A673 (cell line): ENCODE data around the gene GPN2. TPM values are rescaled to one million over a fixed set of nuclear protein-coding genes. Genes with fewer than 3 reads are reported as not detected.

Experiments used
- BruUV-seq: library from RNA; stranded (reverse); fragments of 400-500 nt; replicated peaks from 2 replicates; lab custom pipeline; 2021; lab: Mats Ljungman, UMichigan
- CTCF ChIA-PET: fragments of 300-600 bp; sonication (Branson Sonifier 250); formaldehyde crosslinking; loops from one replicate; lab custom pipeline; 2022; ENCODE audit warnings: antibody characterized with exemption; lab: Charles Lee
- POLR2A ChIA-PET: fragments of 300-600 bp; sonication (Branson Sonifier 250); formaldehyde crosslinking; loops from one replicate; lab custom pipeline; 2022; ENCODE audit warnings: antibody characterized with exemption; ENCODE audit not compliant: low non-redundant PET; lab: Charles Lee
- DNase-seq: peaks from one replicate; pipeline ENCODE4 v3.0.0-alpha.2; 2015; ENCODE audit warnings: low spot score
- H3K27ac ChIP-seq: fragments of 200-600 bp; sonication (generic); 2 replicates; pipeline ENCODE4 v1.5.1; 2016; ENCODE audit warnings: mixed run types, low read depth, mild to moderate bottlenecking, mixed read lengths, antibody characterized with exemption, low read length; ENCODE audit not compliant: poor library complexity, severe bottlenecking
- H3K27me3 ChIP-seq: fragments of 200-600 bp; sonication (generic); replicated peaks from 2 replicates; pipeline ENCODE4 v1.6.1; 2017; ENCODE audit warnings: mixed run types, low read depth, mild to moderate bottlenecking, mixed read lengths, antibody characterized with exemption, low read length; ENCODE audit not compliant: insufficient read depth, poor library complexity
- H3K36me3 ChIP-seq: fragments of 200-600 bp; sonication (generic); 2 replicates; pipeline ENCODE4 v1.6.1; 2016; ENCODE audit warnings: mixed run types, mild to moderate bottlenecking, mixed read lengths, antibody characterized with exemption, low read length; ENCODE audit not compliant: insufficient read depth, poor library complexity, severe bottlenecking
- H3K4me1 ChIP-seq: fragments of 200-600 bp; sonication (generic); 2 replicates; pipeline ENCODE4 v1.6.1; 2017; ENCODE audit warnings: mixed run types, mild to moderate bottlenecking, mixed read lengths, antibody characterized with exemption, low read length; ENCODE audit not compliant: insufficient read depth, poor library complexity, severe bottlenecking
- H3K4me3 ChIP-seq: fragments of 200-600 bp; sonication (generic); 2 replicates; pipeline ENCODE4 v1.5.1; 2016; ENCODE audit warnings: low read depth, mixed run types, mild to moderate bottlenecking, mixed read lengths, low read length; ENCODE audit not compliant: poor library complexity, severe bottlenecking
- H3K9me3 ChIP-seq: fragments of 200-600 bp; sonication (generic); 2 replicates; pipeline ENCODE4 v1.6.1; 2016; ENCODE audit warnings: mixed run types, low read depth, mild to moderate bottlenecking, mixed read lengths, antibody characterized with exemption, low read length; ENCODE audit not compliant: poor library complexity, severe bottlenecking
- CTCF ChIP-seq: fragments of 300-800, 200-600 bp; sonication (generic); conservative IDR thresholded peaks from 2 replicates; pipeline ENCODE4 v1.5.1; 2017; ENCODE audit warnings: low read depth, mild to moderate bottlenecking, antibody characterized with exemption, low read length, moderate library complexity, mixed read lengths
- EZH2 ChIP-seq: fragments of 200-600 bp; sonication (generic); IDR thresholded peaks from 2 replicates; pipeline ENCODE4 v1.6.1; 2017; ENCODE audit warnings: borderline replicate concordance, low read depth, mild to moderate bottlenecking, mixed read lengths, antibody characterized with exemption, low read length; ENCODE audit not compliant: poor library complexity, severe bottlenecking
- intact Hi-C: fragments of 100-400 bp; cut with micrococcal nuclease; formaldehyde crosslinking; loops from one replicate; pipeline ENCODE4 v1.10.0; 2022; ENCODE audit not compliant: unreplicated experiment
- total RNA-seq: library from RNA; stranded (reverse); gene quantifications from 2 replicates; pipeline ENCODE4 v1.2.3, GENCODE V29; 2021

The GPN2 gene
- total RNA-seq, 1 experiment from 2014 or later, result 41.4 TPM

GRCh38 chr1:26921126-26921539 is 31.1 kb upstream of the GPN2 start:
- H3K27ac ChIP-seq, result peak overlapping the region; percentile 49
- H3K36me3 ChIP-seq, result peaks cover 18% of the 10 kb centered on the region
- no peaks in the 10 kb centered on the region for H3K27me3 ChIP-seq
- DNase-seq, result no peak
- peaks cover 11% of the 10 kb centered on the region for H3K4me1 ChIP-seq
- peak overlapping the region; percentile 83 for H3K4me3 ChIP-seq
- BruUV-seq, result no TSS peak
- no peaks in the 10 kb centered on the region for H3K9me3 ChIP-seq
- CTCF ChIA-PET, result no interaction called here
- POLR2A ChIA-PET, result interaction anchor here (0.7 kb wide), 1 partner anchor 32 kb away, joined by 6 read pairs; no protein-coding TSS in a partner anchor
- TF ChIP-seq CTCF (no peak), EZH2 (no peak)
- intact Hi-C loops, result no loop called here

- BruUV-seq, result no TSS peak
- ChIA-PET POLR2A (no interaction called here), CTCF (no interaction called here)
- H3K4me1 ChIP-seq, result no peaks in the 10 kb centered on the region
- no peaks in the 10 kb centered on the region for H3K27me3 ChIP-seq
- intact Hi-C loops, result no loop called here
- H3K9me3 ChIP-seq, result no peaks in the 10 kb centered on the region
- no peak for DNase-seq
- H3K36me3 ChIP-seq, result no peaks in the 10 kb centered on the region
- TF ChIP-seq CTCF (no peak), EZH2 (no peak)
- no peak overlapping the region for H3K4me3 ChIP-seq
- H3K27ac ChIP-seq, result no peak overlapping the region
Measured at GRCh38 chr1:26915204-26915842, 25.2 kb upstream of the GPN2 start.

- no peaks in the 10 kb centered on the region for H3K27me3 ChIP-seq
- no peak within 1 kb of the TSS for H3K27ac ChIP-seq
- DNase-seq, result no peak
- BruUV-seq, result no TSS peak
- H3K4me3 ChIP-seq, result no peak within 1 kb of the TSS
- no peaks in the 10 kb centered on the region for H3K9me3 ChIP-seq
- intact Hi-C loops, result no loop called here
- no peaks in the 10 kb centered on the region for H3K36me3 ChIP-seq
- POLR2A ChIA-PET, result no interaction called here
- CTCF ChIA-PET, result no interaction called here
- H3K4me1 ChIP-seq, result no peaks in the 10 kb centered on the region
- TF ChIP-seq EZH2, result no peak
- TF ChIP-seq CTCF, result no peak
Measured at GRCh38 chr1:26913754-26914619, 23.9 kb upstream of the GPN2 start, which contains the start of gene NR0B2. Gene NR0B2 (minus strand): TSS chr1:26913975. CDS start chr1:26913940, 35 bp downstream.
